Measurements from ENCODE around the gene MINDY1. TPM values are rescaled to one million over a fixed set of nuclear protein-coding genes. Genes with fewer than 3 reads are reported as not detected.

The MINDY1 gene
- total RNA-seq, 1 donor from 2014 or later, result 16.8 TPM

DNA sequence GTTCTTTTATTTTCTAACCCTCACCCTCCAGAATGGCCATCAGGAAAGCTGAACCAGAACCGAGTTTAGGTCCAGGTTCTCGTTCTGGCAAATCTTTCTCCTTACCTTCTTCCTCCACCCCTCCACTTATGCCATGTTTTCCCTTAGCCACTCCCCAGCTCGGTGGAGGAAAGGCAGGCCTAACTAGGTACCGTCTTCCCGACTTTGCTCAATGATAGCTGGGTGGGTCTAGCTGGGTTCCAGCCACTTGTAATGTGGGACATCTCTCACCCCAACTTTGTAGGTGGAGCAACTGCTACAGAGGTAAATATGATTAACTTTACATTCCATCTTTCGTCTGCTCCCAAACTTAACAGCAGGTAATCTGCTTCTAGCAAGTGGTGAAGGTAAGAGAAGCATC, 30.3 kb upstream of the MINDY1 start:
- Mint-ChIP-seq H3K9me3 (no peaks in the 10 kb centered on the region), H3K27ac (no peak overlapping the region), H3K4me3 (ENCODE audit: low read depth) (no peak overlapping the region), H3K4me1 (ENCODE audit: low read depth) (no peaks in the 10 kb centered on the region), H3K27me3 (ENCODE audit: low read depth) (no peaks in the 10 kb centered on the region), H3K36me3 (ENCODE audit: low read depth) (peaks cover 19% of the 10 kb centered on the region)
- intact Hi-C loops (cut with micrococcal nuclease), result no loop called here
- no peak for DNase-seq (ENCODE audit: low spot score)

DNA sequence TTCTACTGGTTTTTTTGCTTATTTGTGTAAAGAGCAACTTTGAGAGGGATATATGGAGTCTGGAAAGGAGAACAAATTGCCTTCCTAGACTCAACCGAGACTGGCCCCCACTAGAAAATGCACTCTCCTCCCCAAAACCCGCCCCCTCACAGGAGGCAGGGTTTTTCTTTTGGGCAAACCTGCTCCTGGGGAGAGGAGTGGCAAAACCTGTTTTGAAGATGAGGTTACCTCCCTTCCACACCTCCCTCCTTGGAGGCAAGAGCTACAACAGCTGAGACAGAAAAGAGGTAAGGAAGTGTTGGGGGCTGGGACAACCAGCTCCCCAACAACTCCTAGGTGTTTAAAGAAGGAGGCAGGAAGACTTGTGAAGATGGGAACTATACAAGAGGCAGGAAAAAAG, 29.7 kb upstream of the MINDY1 start, which contains the start of gene BNIPL:
Gene BNIPL (plus strand): TSS at position 231 of the 400 bp plus-strand sequence. CDS start 140 bp downstream, at position 371.
- Mint-ChIP-seq H3K27me3 (ENCODE audit: low read depth) (no peaks in the 10 kb centered on the region), H3K36me3 (ENCODE audit: low read depth) (peaks cover 22% of the 10 kb centered on the region), H3K9me3 (no peaks in the 10 kb centered on the region), H3K4me1 (ENCODE audit: low read depth) (no peaks in the 10 kb centered on the region), H3K4me3 (ENCODE audit: low read depth) (no peak within 1 kb of the TSS), H3K27ac (no peak within 1 kb of the TSS)
- DNase-seq (ENCODE audit: low spot score), result no peak
- intact Hi-C loops (cut with micrococcal nuclease), result no loop called here

GRCh38 chr1:151035167-151035566, 28.5 kb upstream of the MINDY1 start:
- no peak for DNase-seq (ENCODE audit: low spot score)
- peaks cover 26% of the 10 kb centered on the region for H3K36me3 Mint-ChIP-seq (ENCODE audit: low read depth)
- no peaks in the 10 kb centered on the region for H3K9me3 Mint-ChIP-seq
- intact Hi-C loops (cut with micrococcal nuclease), result no loop called here
- no peaks in the 10 kb centered on the region for H3K4me1 Mint-ChIP-seq (ENCODE audit: low read depth)
- no peak overlapping the region for H3K27ac Mint-ChIP-seq
- H3K27me3 Mint-ChIP-seq (ENCODE audit: low read depth), result no peaks in the 10 kb centered on the region
- H3K4me3 Mint-ChIP-seq (ENCODE audit: low read depth), result no peak overlapping the region

DNA sequence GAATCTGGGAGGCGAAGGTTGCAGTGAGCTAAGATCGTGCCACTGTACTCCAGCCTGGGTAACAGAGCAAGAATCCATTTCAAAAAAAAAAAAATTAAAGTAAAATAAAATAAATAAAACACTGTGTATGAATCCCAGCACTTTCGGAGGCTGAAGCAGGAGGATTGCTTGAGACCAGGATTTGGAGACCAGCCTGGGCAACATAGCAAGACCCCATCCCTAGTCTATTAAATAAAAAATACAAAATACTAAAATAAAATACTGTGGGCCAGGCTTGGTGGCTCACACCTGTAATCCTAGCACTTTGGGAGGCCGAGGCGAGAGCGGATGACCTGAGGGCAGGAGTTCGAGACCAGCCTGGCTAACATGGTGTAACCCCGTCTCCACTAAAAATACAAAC, 25.5 kb upstream of the MINDY1 start:
- intact Hi-C loops (cut with micrococcal nuclease), result no loop called here
- Mint-ChIP-seq H3K36me3 (ENCODE audit: low read depth) (peaks cover 43% of the 10 kb centered on the region), H3K9me3 (no peaks in the 10 kb centered on the region), H3K4me3 (ENCODE audit: low read depth) (no peak overlapping the region), H3K27ac (no peak overlapping the region), H3K4me1 (ENCODE audit: low read depth) (no peaks in the 10 kb centered on the region), H3K27me3 (ENCODE audit: low read depth) (no peaks in the 10 kb centered on the region)
- no peak for DNase-seq (ENCODE audit: low spot score)

DNA sequence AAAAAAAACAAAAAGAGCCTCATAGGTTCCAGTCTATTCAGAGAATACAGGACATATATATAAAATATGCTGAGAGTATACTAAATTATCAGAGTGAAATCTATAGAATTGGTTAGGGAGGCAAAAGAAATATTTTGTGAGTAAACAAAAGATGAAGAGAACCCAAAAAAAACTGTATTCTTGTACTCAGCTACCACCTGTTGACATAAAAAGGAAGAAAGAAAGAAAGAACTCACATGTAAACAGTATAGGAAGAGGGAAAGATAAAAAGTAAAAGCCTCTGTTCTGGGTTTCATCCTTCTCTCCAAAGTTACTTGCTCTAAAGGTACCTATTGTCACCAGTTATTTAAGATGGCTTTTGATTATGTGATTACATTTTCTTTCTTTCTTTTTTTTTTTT, 19.8 kb upstream of the MINDY1 start:
- H3K27me3 Mint-ChIP-seq (ENCODE audit: low read depth), result no peaks in the 10 kb centered on the region
- intact Hi-C loops (cut with micrococcal nuclease), result no loop called here
- no peaks in the 10 kb centered on the region for H3K9me3 Mint-ChIP-seq

DNA sequence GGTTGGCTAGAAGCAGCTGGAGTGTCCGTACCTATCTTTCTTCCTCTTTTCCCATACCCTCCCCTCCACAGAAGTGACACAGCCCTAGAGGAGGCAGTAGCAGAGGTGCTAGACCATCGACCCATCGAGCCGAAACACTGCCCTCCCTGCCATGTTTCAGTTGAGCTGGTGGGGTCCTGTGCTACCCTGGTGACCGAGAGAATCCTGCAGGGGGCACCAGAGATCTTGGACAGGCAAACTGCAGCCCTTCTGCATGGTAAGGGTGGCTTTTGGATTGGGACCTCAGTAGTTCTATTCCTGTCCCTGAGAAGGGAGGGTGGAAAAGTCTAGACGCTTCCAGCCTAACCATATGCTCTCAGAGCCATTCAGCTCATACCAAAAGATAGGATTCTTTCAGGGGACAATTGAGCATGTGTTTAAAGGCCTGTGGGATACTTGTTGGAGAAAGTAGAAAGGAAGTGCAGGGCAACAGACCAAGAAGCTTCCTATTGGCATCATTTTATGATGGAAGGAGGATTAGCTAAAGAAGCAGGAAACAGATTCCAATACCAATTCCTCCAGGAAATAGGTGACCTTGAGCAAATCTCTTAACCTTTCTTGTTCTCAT, 17.9 kb upstream of the MINDY1 start:
- H3K36me3 Mint-ChIP-seq (ENCODE audit: low read depth), result peaks cover 33% of the 10 kb centered on the region
- H3K4me3 Mint-ChIP-seq (ENCODE audit: low read depth), result no peak overlapping the region
- H3K27ac Mint-ChIP-seq, result no peak overlapping the region
- H3K9me3 Mint-ChIP-seq, result no peaks in the 10 kb centered on the region
- peaks cover 5% of the 10 kb centered on the region for H3K4me1 Mint-ChIP-seq (ENCODE audit: low read depth)
- intact Hi-C loops (cut with micrococcal nuclease), result loop anchor here (2.0 kb wide), 1 partner anchor 34 kb away; the partner anchor contains the start of gene CDC42SE1
- DNase-seq (ENCODE audit: low spot score), result peak; percentile 72
- H3K27me3 Mint-ChIP-seq (ENCODE audit: low read depth), result no peaks in the 10 kb centered on the region

More for the DNA sequence above, 19.8 kb upstream of the MINDY1 start:
- Mint-ChIP-seq H3K36me3 (ENCODE audit: low read depth) (peaks cover 40% of the 10 kb centered on the region), H3K4me1 (ENCODE audit: low read depth) (peaks cover 5% of the 10 kb centered on the region), H3K4me3 (ENCODE audit: low read depth) (no peak overlapping the region), H3K27ac (no peak overlapping the region)
- no peak for DNase-seq (ENCODE audit: low spot score)

- Mint-ChIP-seq H3K36me3 (ENCODE audit: low read depth) (peaks cover 10% of the 10 kb centered on the region), H3K4me3 (ENCODE audit: low read depth) (no peak overlapping the region), H3K27me3 (ENCODE audit: low read depth) (no peaks in the 10 kb centered on the region), H3K9me3 (no peaks in the 10 kb centered on the region), H3K27ac (no peak overlapping the region), H3K4me1 (ENCODE audit: low read depth) (peaks cover 15% of the 10 kb centered on the region)
- intact Hi-C loops (cut with micrococcal nuclease), result no loop called here
- no peak for DNase-seq (ENCODE audit: low spot score)
Measured at GRCh38 chr1:151013518-151013917, 6.8 kb upstream of the MINDY1 start.

- H3K36me3 Mint-ChIP-seq (ENCODE audit: low read depth), result peaks cover 7% of the 10 kb centered on the region
- H3K27ac Mint-ChIP-seq, result no peak overlapping the region
- H3K9me3 Mint-ChIP-seq, result no peaks in the 10 kb centered on the region
- no peak for DNase-seq (ENCODE audit: low spot score)
- intact Hi-C loops (cut with micrococcal nuclease), result no loop called here
- H3K27me3 Mint-ChIP-seq (ENCODE audit: low read depth), result no peaks in the 10 kb centered on the region
- peaks cover 20% of the 10 kb centered on the region for H3K4me1 Mint-ChIP-seq (ENCODE audit: low read depth)
- no peak overlapping the region for H3K4me3 Mint-ChIP-seq (ENCODE audit: low read depth)
Measured at GRCh38 chr1:151012684-151013471, 6.2 kb upstream of the MINDY1 start.

DNA sequence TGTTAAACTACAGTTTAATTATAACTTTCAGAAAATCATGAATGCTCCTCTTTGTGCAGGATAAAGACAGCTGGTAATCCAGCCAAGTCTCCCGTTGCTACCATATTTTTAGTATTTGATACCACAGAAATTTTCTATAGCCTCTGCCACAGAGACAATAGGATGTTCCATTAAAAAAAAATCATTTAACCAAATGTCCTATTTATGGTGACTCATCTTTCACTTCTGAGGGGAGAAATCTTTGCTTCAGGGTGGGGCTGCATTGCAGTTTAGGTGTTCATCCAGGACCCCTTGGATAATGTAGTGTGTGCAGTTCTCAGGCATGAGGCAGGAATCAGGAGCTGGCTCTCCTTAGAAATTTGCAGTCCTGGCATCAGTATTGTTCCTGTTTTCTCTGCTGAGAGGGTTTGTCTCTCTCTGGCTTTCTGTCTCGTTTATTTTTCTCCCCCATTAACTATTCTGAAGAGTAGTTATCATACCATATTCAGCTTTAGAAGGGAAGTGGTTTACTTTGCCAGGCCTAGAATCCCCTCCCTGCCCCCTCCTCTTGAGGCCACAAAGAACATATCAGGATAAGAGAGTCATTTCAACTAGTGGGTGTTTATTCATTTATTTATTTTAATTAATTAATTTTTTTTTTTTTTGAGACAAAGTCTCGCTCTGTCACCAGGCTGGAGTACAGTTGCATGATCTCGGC, 4.6 kb upstream of the MINDY1 start:
- Mint-ChIP-seq H3K36me3 (ENCODE audit: low read depth) (peaks cover 7% of the 10 kb centered on the region), H3K4me3 (ENCODE audit: low read depth) (no peak overlapping the region), H3K27ac (no peak overlapping the region), H3K27me3 (ENCODE audit: low read depth) (no peaks in the 10 kb centered on the region), H3K4me1 (ENCODE audit: low read depth) (peaks cover 34% of the 10 kb centered on the region), H3K9me3 (no peaks in the 10 kb centered on the region)
- no peak for DNase-seq (ENCODE audit: low spot score)
- intact Hi-C loops (cut with micrococcal nuclease), result no loop called here

GRCh38 chr1:151010346-151010726, 3.6 kb upstream of the MINDY1 start:
- peak overlapping the region; percentile 15 for H3K4me3 Mint-ChIP-seq (ENCODE audit: low read depth)
- no peak overlapping the region for H3K27ac Mint-ChIP-seq
- no peak for DNase-seq (ENCODE audit: low spot score)
- intact Hi-C loops (cut with micrococcal nuclease), result no loop called here
- peaks cover 42% of the 10 kb centered on the region for H3K4me1 Mint-ChIP-seq (ENCODE audit: low read depth)
- no peaks in the 10 kb centered on the region for H3K9me3 Mint-ChIP-seq
- H3K36me3 Mint-ChIP-seq (ENCODE audit: low read depth), result peaks cover 7% of the 10 kb centered on the region
- H3K27me3 Mint-ChIP-seq (ENCODE audit: low read depth), result no peaks in the 10 kb centered on the region

GRCh38 chr1:151009674-151010345, 3.1 kb upstream of the MINDY1 start:
- DNase-seq (ENCODE audit: low spot score), result no peak
- H3K27ac Mint-ChIP-seq, result no peak overlapping the region
- intact Hi-C loops (cut with micrococcal nuclease), result loop anchor here (1.0 to 10.0 kb wide), 6 partner anchors 37 to 448 kb away; partner anchors contain the start of genes ARNT, C1orf56, CDC42SE1 and PSMD4
- H3K4me1 Mint-ChIP-seq (ENCODE audit: low read depth), result peaks cover 42% of the 10 kb centered on the region
- H3K27me3 Mint-ChIP-seq (ENCODE audit: low read depth), result no peaks in the 10 kb centered on the region
- no peaks in the 10 kb centered on the region for H3K9me3 Mint-ChIP-seq
- peak overlapping the region; percentile 98 for H3K4me3 Mint-ChIP-seq (ENCODE audit: low read depth)
- H3K36me3 Mint-ChIP-seq (ENCODE audit: low read depth), result peaks cover 7% of the 10 kb centered on the region

DNA sequence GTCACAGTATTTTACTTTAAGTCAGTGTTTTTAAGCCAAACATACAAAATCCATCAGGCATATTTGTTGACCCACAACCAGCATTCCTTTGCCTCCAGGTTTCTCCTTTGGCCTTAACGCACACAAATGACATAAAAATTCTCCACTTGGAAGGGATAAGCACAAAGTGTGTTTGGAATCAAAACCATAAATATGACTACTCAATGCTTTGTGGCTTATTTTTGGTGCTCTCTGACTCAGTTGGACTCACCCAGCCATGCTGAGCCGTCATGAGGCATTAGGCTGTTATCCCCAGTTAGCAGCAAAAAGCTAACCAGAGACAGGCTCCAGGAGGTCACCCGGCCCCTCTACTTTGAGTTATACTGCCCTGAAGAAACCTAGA, 2.5 kb upstream of the MINDY1 start:
- Mint-ChIP-seq H3K4me3 (ENCODE audit: low read depth) (peak overlapping the region; percentile 98), H3K36me3 (ENCODE audit: low read depth) (peaks cover 7% of the 10 kb centered on the region)

More for the DNA sequence above, 2.5 kb upstream of the MINDY1 start:
- peak overlapping the region; percentile 96 for H3K27ac Mint-ChIP-seq
- no peaks in the 10 kb centered on the region for H3K27me3 Mint-ChIP-seq (ENCODE audit: low read depth)
- peaks cover 44% of the 10 kb centered on the region for H3K4me1 Mint-ChIP-seq (ENCODE audit: low read depth)
- intact Hi-C loops (cut with micrococcal nuclease), result loop anchor here (1.0 to 10.0 kb wide), 6 partner anchors 38 to 447 kb away; partner anchors contain the start of genes ARNT, C1orf56, CDC42SE1 and PSMD4
- DNase-seq (ENCODE audit: low spot score), result no peak
- H3K9me3 Mint-ChIP-seq, result no peaks in the 10 kb centered on the region
